ENCODE results near the gene TMEM140. TPM values are rescaled to one million over a fixed set of nuclear protein-coding genes. Genes with fewer than 3 reads are reported as not detected.

TMEM140 gene
- total and polyA plus RNA-seq, 9 of the 15 experiments (the other 6 are each of a cell fraction or from before 2014, with no cell fraction given) = 0.03 to 0.82 (median 0.23) TPM

DNA sequence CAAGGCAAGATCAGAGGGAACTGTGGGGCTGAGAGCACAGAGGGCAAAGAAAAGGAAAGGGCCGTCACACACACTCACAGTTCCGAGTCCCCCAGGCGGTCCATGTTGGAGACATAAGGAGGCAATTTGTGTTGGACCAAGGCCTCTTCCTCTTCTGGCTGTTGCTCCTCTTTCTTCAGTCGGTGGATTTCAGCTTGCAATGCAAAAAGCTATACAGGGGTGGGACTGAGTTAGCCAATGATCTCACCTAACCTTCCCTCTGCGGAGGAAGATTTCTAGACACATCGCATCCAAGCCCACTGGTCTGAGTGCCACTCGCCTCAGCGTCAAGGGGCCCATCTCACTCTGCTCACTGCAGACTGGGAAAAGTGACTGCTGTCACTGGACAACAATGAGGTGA lies 58.0 kb downstream of the TMEM140 start:
- POLR2A ChIA-PET = interaction anchor here (1.3 to 3.6 kb wide), 3 partner anchors 9 to 42 kb away, joined by 3 to 20 read pairs (median 6); no protein-coding TSS in a partner anchor
- H4K20me1 ChIP-seq (replicated peaks; ENCODE audit: control insufficient read depth, insufficient read depth, low read length) = no peaks in the 10 kb centered on the region
- no peaks in the 10 kb centered on the region for H3K27me3 ChIP-seq (ENCODE audit: control insufficient read depth in 2 of 2, insufficient read depth in 2 of 2, low read length in 2 of 2)
- no peak for FAIRE-seq
- in situ Hi-C loops (cut with MboI) (no loop called here), intact Hi-C loops (cut with micrococcal nuclease) (no loop called here)
- ATAC-seq = no peak
- H3K4me3 ChIP-seq = no peak overlapping the region
- TF ChIP-seq, protein P1, sequence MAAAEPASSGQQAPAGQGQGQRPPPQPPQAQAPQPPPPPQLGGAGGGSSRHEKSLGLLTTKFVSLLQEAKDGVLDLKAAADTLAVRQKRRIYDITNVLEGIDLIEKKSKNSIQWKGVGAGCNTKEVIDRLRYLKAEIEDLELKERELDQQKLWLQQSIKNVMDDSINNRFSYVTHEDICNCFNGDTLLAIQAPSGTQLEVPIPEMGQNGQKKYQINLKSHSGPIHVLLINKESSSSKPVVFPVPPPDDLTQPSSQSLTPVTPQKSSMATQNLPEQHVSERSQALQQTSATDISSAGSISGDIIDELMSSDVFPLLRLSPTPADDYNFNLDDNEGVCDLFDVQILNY (CRISPR knock-in tag; IDR thresholded peaks at IDR 0.05) = no peak
- H3K9me3 ChIP-seq (replicated peaks; ENCODE audit: control insufficient read depth, insufficient read depth, low read depth, low read length) = no peaks in the 10 kb centered on the region
- no TSS peak for BruUV-seq (replicated peaks)
- CTCF ChIA-PET (ENCODE audit: low intra/inter-chr PET ratio) = no interaction called here
- H3K4me2 ChIP-seq (ENCODE audit: insufficient read depth, low read length) = no peak overlapping the region
- H3K79me2 ChIP-seq (ENCODE audit: control insufficient read depth, insufficient read depth, low read length) = no peaks in the 10 kb centered on the region
- DNase-seq (ENCODE audit: extremely low read depth in 1 of 4, low spot score in 3 of 4) = no peak
- H2AFZ ChIP-seq (ENCODE audit: low read depth, low read length) = no peak overlapping the region
- H3K27ac ChIP-seq (ENCODE audit: extremely low read depth, low read depth, low read length) = no peak overlapping the region
- no peaks in the 10 kb centered on the region for H3K9me1 ChIP-seq (ENCODE audit: control insufficient read depth, insufficient read depth, low read length)
- peaks cover 9 to 23% of the 10 kb centered on the region in 2 experiments for H3K4me1 ChIP-seq (replicated peaks in 1 of 2; ENCODE audit: control insufficient read depth in 2 of 2, insufficient read depth in 2 of 2, low read length in 2 of 2)
- 82% methylated on average over 8 of the region's 8 CpGs for WGBS (ENCODE audit: insufficient coverage, low coverage, missing lambda C conversion rate)
- no peak overlapping the region for H3K9ac ChIP-seq (ENCODE audit: insufficient read depth in 1 of 2, low read depth in 2 of 2, low read length in 2 of 2)
- peaks cover 25% of the 10 kb centered on the region; the same call in 2 of the 3 replicates for H3K36me3 ChIP-seq (ENCODE audit: control insufficient read depth, insufficient read depth, low read length)

- DNase-seq (ENCODE audit: extremely low read depth in 1 of 4, low spot score in 3 of 4) = no peak
- Histone ChIP-seq H3K9me3 (replicated peaks; ENCODE audit: control insufficient read depth, insufficient read depth, low read depth, low read length) (no peaks in the 10 kb centered on the region), H3K4me3 (no peak overlapping the region), H3K4me1 (replicated peaks in 1 of 2; ENCODE audit: control insufficient read depth in 2 of 2, insufficient read depth in 2 of 2, low read length in 2 of 2) (peaks cover 16 to 25% of the 10 kb centered on the region in 2 experiments), H2AFZ (ENCODE audit: low read depth, low read length) (no peak overlapping the region), H3K79me2 (ENCODE audit: control insufficient read depth, insufficient read depth, low read length) (no peaks in the 10 kb centered on the region), H3K27me3 (ENCODE audit: control insufficient read depth in 2 of 2, insufficient read depth in 2 of 2, low read length in 2 of 2) (no peaks in the 10 kb centered on the region; a peak in 1 of 5 replicates), H3K36me3 (ENCODE audit: control insufficient read depth, insufficient read depth, low read length) (peaks cover 20% of the 10 kb centered on the region; the same call in 2 of the 3 replicates), H3K27ac (ENCODE audit: extremely low read depth, low read depth, low read length) (no peak overlapping the region), H4K20me1 (replicated peaks; ENCODE audit: control insufficient read depth, insufficient read depth, low read length) (no peaks in the 10 kb centered on the region), H3K9ac (ENCODE audit: insufficient read depth in 1 of 2, low read depth in 2 of 2, low read length in 2 of 2) (no peak overlapping the region; a peak in 1 of 4 replicates), H3K4me2 (ENCODE audit: insufficient read depth, low read length) (no peak overlapping the region), H3K9me1 (ENCODE audit: control insufficient read depth, insufficient read depth, low read length) (no peaks in the 10 kb centered on the region)
- in situ Hi-C loops (cut with MboI) (no loop called here), intact Hi-C loops (cut with micrococcal nuclease) (no loop called here)
- CTCF ChIA-PET (ENCODE audit: low intra/inter-chr PET ratio) = no interaction called here
- TF ChIP-seq SPI1 (IDR thresholded peaks at IDR 0.05; ENCODE audit: borderline replicate concordance, low read depth, low read length) (0 out of 2 replicates have a peak, but pooled peaks have one; percentile 21), SREBF1 (IDR thresholded peaks at IDR 0.05; ENCODE audit: borderline replicate concordance, low read depth, low read length) (no peak)
- POLR2A ChIA-PET = interaction anchor here (0.6 to 3.6 kb wide), 3 partner anchors 10 to 294 kb away, joined by 3 to 20 read pairs (median 3); no protein-coding TSS in a partner anchor
- ATAC-seq = no peak
- FAIRE-seq = peak; percentile 37
- WGBS (ENCODE audit: insufficient coverage, low coverage, missing lambda C conversion rate) = 67% methylated on average over 7 of the region's 7 CpGs
- no TSS peak for BruUV-seq (replicated peaks)
Measured at GRCh38 chr7:135206941-135207391, 59.1 kb downstream of the TMEM140 start.

Data from K562 (cell line).